K562 (cell line): ENCODE measurements around the gene LCA5L. TPM values are rescaled to one million over a fixed set of nuclear protein-coding genes. Genes with fewer than 3 reads are reported as not detected.
"Not testable (repeated sequence)": the region's sequence is repeated elsewhere in the genome, so short reads cannot be mapped to it uniquely, and the experiment has no call there.

Experiments used
- ATAC-seq: fragments of 200-7000 bp; cut with Tn5 transposase; 3 replicates; pipeline ENCODE4 v1.9.1; 2020; ENCODE audit warnings: moderate library complexity
- BruUV-seq: library from RNA; stranded (reverse); fragments of 400-500 nt; replicated peaks from 2 replicates; lab custom pipeline; 2021; lab: Mats Ljungman, UMichigan
- CTCF ChIA-PET: fragments of 300-600 bp; formaldehyde crosslinking; extraction: SDS; loops from one replicate; lab custom pipeline; 2021; ENCODE audit warnings: low intra/inter-chr PET ratio; lab: Yijun Ruan, JAX
- POLR2A ChIA-PET: fragments of 300-600, 350-650 bp; sonication (Branson Sonifier 250); formaldehyde crosslinking; extraction: SDS; loops from one replicate; lab custom pipeline; 2021; ENCODE audit warnings: antibody characterized with exemption, inconsistent platforms; lab: Yijun Ruan, JAX
- DNase-seq, 4 experiments: peaks; one replicate each; pipeline versions ENCODE4 v3.0.0 to v3.0.0-alpha.2; 2011 to 2018; ENCODE audit warnings: low spot score in 3 of 4, mixed read lengths in 3 of 4; ENCODE audit errors: extremely low read depth in 1 of 4
- FAIRE-seq: peaks from 2 replicates; lab custom pipeline; 2011; peaks lifted over from hg19 to GRCh38; lab: Jason Lieb, UNC
- H2AFZ ChIP-seq: 2 replicates; pipeline ENCODE4 v1.6.0; 2011; ENCODE audit warnings: low read depth, low read length, control low read depth, inconsistent platforms
- H3K27ac ChIP-seq: fragments of 200-600 bp; 3 replicates; pipeline ENCODE4 v1.8.0; 2011; ENCODE audit warnings: low read depth, mild to moderate bottlenecking, control low read depth, inconsistent platforms, low read length, moderate library complexity, mixed read lengths; ENCODE audit errors: extremely low read depth
- H3K27me3 ChIP-seq, 2 experiments: fragments of 300-600 bp in 1 of 2; 2 replicates in 1 of 2; 3 replicates in 1 of 2; pipeline versions ENCODE4 v1.6.0 to v1.8.0; 2011; ENCODE audit warnings: inconsistent platforms in 2 of 2, low read length in 2 of 2, mild to moderate bottlenecking in 1 of 2, mixed read lengths in 1 of 2, moderate library complexity in 1 of 2; ENCODE audit not compliant: control insufficient read depth in 2 of 2, insufficient read depth in 2 of 2
- H3K36me3 ChIP-seq: fragments of 300-600 bp; 3 replicates; pipeline ENCODE4 v1.8.0; 2011; ENCODE audit warnings: mild to moderate bottlenecking, low read length, inconsistent platforms; ENCODE audit not compliant: control insufficient read depth, insufficient read depth
- H3K4me1 ChIP-seq, 2 experiments: fragments of 200-600 bp in 1 of 2; replicated peaks in 1 of 2; 2 replicates in 1 of 2; 3 replicates in 1 of 2; pipeline versions ENCODE4 v1.5.1 to v1.8.0; 2011; ENCODE audit warnings: inconsistent platforms in 2 of 2, low read length in 2 of 2, mild to moderate bottlenecking in 1 of 2, mixed read lengths in 1 of 2, moderate library complexity in 1 of 2; ENCODE audit not compliant: control insufficient read depth in 2 of 2, insufficient read depth in 2 of 2
- H3K4me2 ChIP-seq: 2 replicates; pipeline ENCODE4 v1.6.1; 2011; ENCODE audit warnings: low read length, control low read depth, inconsistent platforms, mixed read lengths; ENCODE audit not compliant: insufficient read depth
- H3K4me3 ChIP-seq: fragments of 200-600 bp; sonication (generic), shearing (Covaris generic); 2 replicates; pipeline ENCODE4 v1.5.1; 2016; ENCODE audit warnings: control low read depth, inconsistent platforms
- H3K79me2 ChIP-seq: fragments of 200-600 bp; 3 replicates; pipeline ENCODE4 v1.8.0; 2011; ENCODE audit warnings: low read length, inconsistent platforms; ENCODE audit not compliant: control insufficient read depth, insufficient read depth
- H3K9ac ChIP-seq, 2 experiments: 2 replicates each; pipeline versions ENCODE4 v1.6.0 to v1.6.1; 2011; ENCODE audit warnings: low read depth in 2 of 2, low read length in 2 of 2, control low read depth in 1 of 2, inconsistent platforms in 1 of 2, mild to moderate bottlenecking in 1 of 2, mixed read lengths in 1 of 2; ENCODE audit not compliant: insufficient read depth in 1 of 2
- H3K9me1 ChIP-seq: one replicate; pipeline ENCODE4 v1.6.0; 2011; ENCODE audit warnings: inconsistent platforms, mild to moderate bottlenecking, low read length, moderate library complexity; ENCODE audit not compliant: control insufficient read depth, insufficient read depth
- H3K9me3 ChIP-seq: replicated peaks from 2 replicates; pipeline ENCODE4 v1.5.1; 2011; ENCODE audit warnings: low read depth, low read length, inconsistent platforms; ENCODE audit not compliant: control insufficient read depth, insufficient read depth
- H4K20me1 ChIP-seq: replicated peaks from 2 replicates; pipeline ENCODE4 v1.6.1; 2011; ENCODE audit warnings: low read length, inconsistent platforms, mixed read lengths; ENCODE audit not compliant: control insufficient read depth, insufficient read depth
- FOXK1 ChIP-seq: sonication (generic); formaldehyde crosslinking; IDR thresholded peaks from 2 replicates; pipeline ENCODE4 v1.8.0; 2022; ENCODE audit warnings: missing genetic modification reagents, mild to moderate bottlenecking, borderline replicate concordance
- HIVEP1 ChIP-seq: fragments of 250-450 bp; sonication (Bioruptor Pico); IDR thresholded peaks from 2 replicates; pipeline ENCODE4 v1.4.0; 2020; ENCODE audit warnings: mild to moderate bottlenecking
- MEF2D ChIP-seq: conservative IDR thresholded peaks from 2 replicates; pipeline ENCODE4 v1.6.1; 2016; ENCODE audit warnings: low read depth, missing genetic modification characterization, missing compliant biosample characterization
- MLX ChIP-seq, 2 experiments: fragments of 450-650 bp in 1 of 2; sonication (generic) in 1 of 2; formaldehyde crosslinking; conservative IDR thresholded peaks; 2 replicates each; pipeline versions ENCODE4 v1.4.0 to v1.8.1; 2020 to 2022; ENCODE audit warnings: mild to moderate bottlenecking in 1 of 2, missing genetic modification reagents in 1 of 2
- MTA2 ChIP-seq: fragments of 450-650 bp; IDR thresholded peaks from 2 replicates; pipeline ENCODE4 v1.6.1; 2016; ENCODE audit warnings: low read depth
- TFAP4 ChIP-seq: sonication (generic); formaldehyde crosslinking; IDR thresholded peaks from 2 replicates; pipeline ENCODE4 v1.8.0; 2022; ENCODE audit warnings: missing genetic modification reagents, mild to moderate bottlenecking, moderate library complexity, borderline replicate concordance
- ZC3H4 ChIP-seq: sonication (generic); formaldehyde crosslinking; IDR thresholded peaks from 2 replicates; pipeline ENCODE4 v1.9.0; 2021; ENCODE audit warnings: missing genetic modification reagents, borderline replicate concordance
- ZNF121 ChIP-seq: sonication (generic); formaldehyde crosslinking; conservative IDR thresholded peaks from 2 replicates; pipeline ENCODE4 v1.8.0; 2022; ENCODE audit warnings: missing genetic modification reagents
- WGBS: fragments of 100-300 bp; shearing (Covaris generic); methylation state at CpG from one replicate; pipeline ENCODE4 v1.1.6; 2016; ENCODE audit warnings: low coverage, mixed read lengths; ENCODE audit not compliant: insufficient coverage; ENCODE audit errors: missing lambda C conversion rate; 5-methylcytosine and 5-hydroxymethylcytosine counted together
- in situ Hi-C: fragments of 300-500 bp; cut with MboI; formaldehyde crosslinking; loops from 4 replicates; pipeline ENCODE4 v1.15.0; 2018; ENCODE audit warnings: inconsistent platforms, mixed read lengths
- intact Hi-C: fragments of 100-400 bp; cut with micrococcal nuclease; formaldehyde crosslinking; loops from 2 replicates; pipeline ENCODE4 v1.14.2; 2022
- polyA plus RNA-seq, 8 experiments: library from polyadenylated mRNA; depleted of rRNA in 4 of 8; stranded (reverse) in 5 of 8; unstranded in 3 of 8; fragments of >200 nt; fragmentation: Nextera tagmentation in 2 of 8; fragmentation: Illumina TruSeq in 1 of 8; extraction: Ambion mirVana in 2 of 8; extraction: Trizol in 1 of 8; gene quantifications; 2 replicates each; pipeline versions ENCODE4 v1.2.1 to v1.2.3, GENCODE V29; 2011 to 2014; ENCODE audit warnings: inconsistent platforms in 1 of 8, missing spikeins in 1 of 8
- total RNA-seq, 7 experiments: library from RNA; depleted of rRNA in 6 of 7; stranded (reverse); fragments of >200 nt in 6 of 7; fragmentation: Illumina TruSeq in 2 of 7; extraction: Trizol in 2 of 7; gene quantifications; 2 replicates each; pipeline versions ENCODE4 v1.2.1 to v1.2.3, GENCODE V29; 2011 to 2021; ENCODE audit warnings: low replicate concordance in 1 of 7
- TF ChIP-seq, protein P1 (sequence below): fragments of 450-650 bp; formaldehyde crosslinking; IDR thresholded peaks from 2 replicates; pipeline ENCODE4 v1.4.0; 2020; ENCODE audit warnings: mild to moderate bottlenecking, moderate library complexity

LCA5L gene
- total and polyA plus RNA-seq, 9 of the 15 experiments (the other 6 are each of a cell fraction or from before 2014, with no cell fraction given) = 1.8 to 4.9 (median 3.8) TPM

DNA sequence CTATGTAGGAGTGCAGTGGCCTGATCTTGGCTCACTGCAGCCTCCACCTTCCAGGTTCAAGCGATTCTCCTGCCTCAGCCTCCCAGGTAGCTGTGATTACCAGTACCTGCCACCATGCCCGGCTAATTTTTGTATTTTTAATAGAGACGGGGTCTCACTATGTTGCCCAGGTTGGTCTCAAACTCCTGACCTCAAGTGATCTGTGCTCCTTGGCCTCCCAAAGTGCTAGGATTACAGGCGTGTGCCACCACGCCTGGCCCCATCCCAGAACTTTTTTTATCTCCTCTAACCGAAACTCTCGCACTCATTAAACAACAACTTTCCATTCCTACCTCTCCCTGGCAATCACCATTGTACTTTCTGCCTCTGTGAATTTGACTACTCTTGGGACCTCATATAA, 63.5 kb downstream of the LCA5L start:
- H3K9me3 ChIP-seq, H3K9ac ChIP-seq, in situ Hi-C loops, H2AFZ ChIP-seq, BruUV-seq, H4K20me1 ChIP-seq, H3K4me2 ChIP-seq: not testable (repeated sequence)
- WGBS = 82% methylated on average over 7 of the region's 7 CpGs
- peak; percentile 55; the same call in 1 of the 2 replicates for TF ChIP-seq ZNF121 (CRISPR knock-in tag)
- TF ChIP-seq, all 486 proteins: peak for 1; not testable (repeated sequence) for 485
- FAIRE-seq, H3K27ac ChIP-seq, H3K9me1 ChIP-seq, ATAC-seq, intact Hi-C loops, H3K36me3 ChIP-seq, H3K4me3 ChIP-seq, H3K27me3 ChIP-seq, DNase-seq, CTCF ChIA-PET: not testable (repeated sequence)
- H3K79me2 ChIP-seq = peaks cover 18% of the 10 kb centered on the region
- H3K4me1 ChIP-seq = peaks cover 12 to 36% of the 10 kb centered on the region in 2 experiments
- POLR2A ChIA-PET = interaction anchor here (0.6 to 0.7 kb wide), 2 partner anchors 17 to 32 kb away, joined by 3 read pairs; no protein-coding TSS in a partner anchor

DNA sequence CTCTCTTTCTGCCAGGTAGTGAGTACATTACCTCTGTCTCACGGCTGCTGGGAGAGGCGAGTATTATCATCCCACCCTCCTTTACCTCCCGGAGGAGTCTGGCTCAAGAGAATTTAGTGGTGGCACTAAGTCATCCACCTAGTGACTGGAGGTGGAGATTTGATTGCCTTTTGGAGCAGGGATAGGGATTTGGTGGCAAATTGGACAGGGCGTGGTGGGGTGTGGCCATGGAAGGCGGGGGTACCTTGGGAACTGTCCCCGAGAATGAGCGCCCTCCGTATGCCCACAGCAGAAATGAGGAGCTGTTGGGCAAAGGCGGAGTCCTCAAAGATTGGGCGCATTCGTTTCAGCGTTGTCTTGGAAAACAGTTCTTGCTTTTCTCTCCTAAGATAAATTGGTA, 64.6 kb downstream of the LCA5L start:
- Histone ChIP-seq H3K36me3 (no peaks in the 10 kb centered on the region), H3K27me3 (no peaks in the 10 kb centered on the region), H3K79me2 (peaks cover 12% of the 10 kb centered on the region; the same call in 2 of the 3 replicates), H3K4me3 (peak overlapping the region; percentile 71), H3K9me3 (no peaks in the 10 kb centered on the region), H3K4me2 (peak overlapping the region; percentile 88), H3K9ac (peak overlapping the region; percentile 62 to 84), H2AFZ (peak overlapping the region; percentile 91), H3K9me1 (no peaks in the 10 kb centered on the region), H4K20me1 (no peaks in the 10 kb centered on the region), H3K4me1 (peaks cover 14 to 32% of the 10 kb centered on the region in 2 experiments), H3K27ac (peak overlapping the region; percentile 6; the same call in 1 of the 3 replicates)
- ChIA-PET CTCF (no interaction called here), POLR2A (interaction anchor here (0.5 to 1.4 kb wide), 8 partner anchors 11 to 83 kb away, joined by 3 to 15 read pairs (median 4); partner anchors contain the start of gene BRWD1)
- WGBS = 20% methylated on average over 12 of the region's 12 CpGs
- BruUV-seq = no TSS peak
- in situ Hi-C loops = no loop called here
- intact Hi-C loops = no loop called here
- FAIRE-seq = no peak
- 0 out of 2 replicates have a peak, but pooled peaks have one; percentile 65 for TF ChIP-seq ZC3H4 (CRISPR knock-in tag)
- 0 out of 2 replicates have a peak, but pooled peaks have one; percentile 31 for TF ChIP-seq FOXK1 (CRISPR knock-in tag)
- TF ChIP-seq TFAP4 (CRISPR knock-in tag) = peak; percentile 11; the same call in 1 of the 2 replicates
- TF ChIP-seq MLX (CRISPR knock-in tag; conservative IDR thresholded peaks at IDR 0.05) = no peak
- TF ChIP-seq MTA2 = no peak
- TF ChIP-seq HIVEP1 (CRISPR knock-in tag) = no peak
- no peak for TF ChIP-seq MEF2D (tag)
- TF ChIP-seq, protein P1, sequence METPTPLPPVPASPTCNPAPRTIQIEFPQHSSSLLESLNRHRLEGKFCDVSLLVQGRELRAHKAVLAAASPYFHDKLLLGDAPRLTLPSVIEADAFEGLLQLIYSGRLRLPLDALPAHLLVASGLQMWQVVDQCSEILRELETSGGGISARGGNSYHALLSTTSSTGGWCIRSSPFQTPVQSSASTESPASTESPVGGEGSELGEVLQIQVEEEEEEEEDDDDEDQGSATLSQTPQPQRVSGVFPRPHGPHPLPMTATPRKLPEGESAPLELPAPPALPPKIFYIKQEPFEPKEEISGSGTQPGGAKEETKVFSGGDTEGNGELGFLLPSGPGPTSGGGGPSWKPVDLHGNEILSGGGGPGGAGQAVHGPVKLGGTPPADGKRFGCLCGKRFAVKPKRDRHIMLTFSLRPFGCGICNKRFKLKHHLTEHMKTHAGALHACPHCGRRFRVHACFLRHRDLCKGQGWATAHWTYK (CRISPR knock-in tag) = no peak
- DNase-seq = no peak
- peak; percentile 11 for ATAC-seq
